Hepatocyte (in vitro differentiated cells): Measurements from ENCODE around the gene ATP9B. TPM values are rescaled to one million over a fixed set of nuclear protein-coding genes. Genes with fewer than 3 reads are reported as not detected.

Experiments used
- DNase-seq: peaks from one replicate; pipeline ENCODE4 v3.0.0-alpha.2; 2016; ENCODE audit warnings: low spot score
- H2AFZ ChIP-seq: fragments of 200-600 bp; sonication (generic); 2 replicates; pipeline ENCODE4 v1.6.0; 2016; ENCODE audit warnings: antibody characterized with exemption, mild to moderate bottlenecking
- H3K27ac ChIP-seq: fragments of 200-600 bp; sonication (generic); 2 replicates; pipeline ENCODE4 v1.5.1; 2016; ENCODE audit warnings: mild to moderate bottlenecking
- H3K27me3 ChIP-seq: fragments of 200-600 bp; sonication (generic); 2 replicates; pipeline ENCODE4 v1.6.1; 2016
- H3K36me3 ChIP-seq: fragments of 200-600 bp; sonication (generic); replicated peaks from 2 replicates; pipeline ENCODE4 v1.5.1; 2016; ENCODE audit warnings: low read depth; ENCODE audit not compliant: insufficient read depth
- H3K4me1 ChIP-seq: fragments of 200-600 bp; sonication (generic); 2 replicates; pipeline ENCODE4 v1.5.1; 2016; ENCODE audit warnings: mild to moderate bottlenecking, moderate library complexity; ENCODE audit not compliant: insufficient read depth
- H3K4me2 ChIP-seq: fragments of 200-600 bp; sonication (generic); 2 replicates; pipeline ENCODE4 v1.6.0; 2016
- H3K4me3 ChIP-seq: fragments of 200-600 bp; sonication (generic); 2 replicates; pipeline ENCODE4 v1.5.1; 2016; ENCODE audit warnings: mild to moderate bottlenecking
- H3K79me2 ChIP-seq: fragments of 200-600 bp; sonication (generic); 2 replicates; pipeline ENCODE4 v1.6.0; 2017; ENCODE audit warnings: mild to moderate bottlenecking
- H3K9me2 ChIP-seq: fragments of 200-600 bp; sonication (generic); replicated peaks from 2 replicates; pipeline ENCODE4 v1.6.0; 2017; ENCODE audit warnings: mild to moderate bottlenecking; ENCODE audit not compliant: insufficient read depth
- H3K9me3 ChIP-seq: fragments of 200-600 bp; sonication (generic); 2 replicates; pipeline ENCODE4 v1.5.1; 2016; ENCODE audit warnings: low read depth, mild to moderate bottlenecking
- H4K20me1 ChIP-seq: fragments of 200-600 bp; sonication (generic); 2 replicates; pipeline ENCODE4 v1.6.0; 2016; ENCODE audit warnings: mild to moderate bottlenecking; ENCODE audit not compliant: insufficient read depth, poor library complexity, severe bottlenecking
- CTCF ChIP-seq: fragments of 200-600 bp; sonication (generic); IDR thresholded peaks from 2 replicates; pipeline ENCODE4 v1.5.1; 2016; ENCODE audit warnings: antibody characterized with exemption, mild to moderate bottlenecking; ENCODE audit not compliant: poor library complexity
- EZH2 ChIP-seq: fragments of 200-600 bp; sonication (generic); IDR thresholded peaks from 2 replicates; pipeline ENCODE4 v1.6.1; 2016; ENCODE audit warnings: antibody characterized with exemption, mild to moderate bottlenecking, borderline replicate concordance
- EZH2phosphoT487 ChIP-seq: fragments of 200-600 bp; sonication (generic); IDR thresholded peaks from one replicate; pipeline ENCODE4 v1.6.1; 2018; ENCODE audit warnings: antibody characterized with exemption, mild to moderate bottlenecking, low read depth, moderate library complexity; ENCODE audit not compliant: unreplicated experiment, severe bottlenecking
- WGBS: methylation state at CpG from one replicate; pipeline ENCODE4 v1.1.6; 2016; ENCODE audit warnings: low lambda C conversion rate; ENCODE audit errors: missing lambda C conversion rate; 5-methylcytosine and 5-hydroxymethylcytosine counted together
- polyA plus RNA-seq: library from polyadenylated mRNA; unstranded; fragments of >200 nt; fragmentation: Nextera tagmentation; extraction: Ambion mirVana; gene quantifications from 2 replicates; pipeline ENCODE4 v1.2.1, GENCODE V29; 2016
- total RNA-seq: library from RNA; depleted of rRNA; stranded (reverse); fragments of >200 nt; gene quantifications from 2 replicates; pipeline ENCODE4 v1.2.3, GENCODE V29; 2014

The ATP9B gene
- total and polyA plus RNA-seq, 2 experiments from 2014 or later: 14.6 to 23.8 TPM

GRCh38 chr18:79387214-79387613 lies 318.0 kb downstream of the ATP9B start:
- TF ChIP-seq EZH2phosphoT487: no peak
- no peak for TF ChIP-seq EZH2
- TF ChIP-seq CTCF: no peak
- no peaks in the 10 kb centered on the region for H3K4me1 ChIP-seq
- H3K27ac ChIP-seq: no peak overlapping the region
- 74% methylated on average over 6 of the region's 6 CpGs for WGBS
- H3K9me2 ChIP-seq: no peaks in the 10 kb centered on the region
- H3K9me3 ChIP-seq: no peaks in the 10 kb centered on the region
- H3K4me3 ChIP-seq: no peak overlapping the region
- peaks cover 38% of the 10 kb centered on the region for H3K27me3 ChIP-seq
- no peak for DNase-seq
- H3K4me2 ChIP-seq: no peak overlapping the region
- H4K20me1 ChIP-seq: no peaks in the 10 kb centered on the region
- H3K79me2 ChIP-seq: no peaks in the 10 kb centered on the region
- no peak overlapping the region for H2AFZ ChIP-seq
- H3K36me3 ChIP-seq: no peaks in the 10 kb centered on the region

- Histone ChIP-seq H3K9me2 (no peaks in the 10 kb centered on the region), H3K4me1 (no peaks in the 10 kb centered on the region), H3K79me2 (no peaks in the 10 kb centered on the region), H2AFZ (no peak overlapping the region), H3K9me3 (no peaks in the 10 kb centered on the region), H3K4me3 (no peak overlapping the region), H3K27ac (no peak overlapping the region), H4K20me1 (no peaks in the 10 kb centered on the region), H3K27me3 (peaks cover 42% of the 10 kb centered on the region), H3K36me3 (no peaks in the 10 kb centered on the region), H3K4me2 (no peak overlapping the region)
- 73% methylated on average over 11 of the region's 11 CpGs for WGBS
- no peak for DNase-seq
- no peak for TF ChIP-seq CTCF
- no peak for TF ChIP-seq EZH2
These were observed 318.4 kb downstream of the ATP9B start for GRCh38 chr18:79387615-79388014.

- Histone ChIP-seq H3K4me1 (peaks cover under 1% of the 10 kb centered on the region), H3K9me3 (no peaks in the 10 kb centered on the region), H3K4me2 (no peak overlapping the region), H3K79me2 (no peaks in the 10 kb centered on the region), H3K27me3 (peaks cover 47% of the 10 kb centered on the region), H3K4me3 (no peak overlapping the region), H3K27ac (no peak overlapping the region), H3K9me2 (no peaks in the 10 kb centered on the region), H2AFZ (no peak overlapping the region), H3K36me3 (no peaks in the 10 kb centered on the region), H4K20me1 (no peaks in the 10 kb centered on the region)
- WGBS: 64% methylated on average over 7 of the region's 7 CpGs
- TF ChIP-seq EZH2 (no peak), CTCF (no peak), EZH2phosphoT487 (no peak)
- no peak for DNase-seq
These were observed 318.8 kb downstream of the ATP9B start for GRCh38 chr18:79388043-79388442.

- Histone ChIP-seq H3K4me1 (peaks cover 10% of the 10 kb centered on the region), H2AFZ (no peak overlapping the region), H3K9me3 (no peaks in the 10 kb centered on the region), H3K79me2 (no peaks in the 10 kb centered on the region), H3K27ac (no peak overlapping the region), H3K9me2 (no peaks in the 10 kb centered on the region), H3K36me3 (no peaks in the 10 kb centered on the region), H4K20me1 (no peaks in the 10 kb centered on the region), H3K4me2 (no peak overlapping the region), H3K4me3 (no peak overlapping the region), H3K27me3 (peaks cover 56% of the 10 kb centered on the region)
- WGBS: 34% methylated on average over 4 of the region's 4 CpGs
- peak; percentile 44 for TF ChIP-seq EZH2
- no peak for TF ChIP-seq EZH2phosphoT487
- TF ChIP-seq CTCF: no peak
- no peak for DNase-seq
These were observed 320.5 kb downstream of the ATP9B start for GRCh38 chr18:79389689-79390088.
